Neutrophil (primary cell): Measurements from ENCODE around the gene HLA-DOB.
A peak's percentile ranks its signal among the peaks of the same experiment; 100 is the strongest.

ENCODE experiments used
- H3K27ac ChIP-seq: fragments of 200-600 bp; sonication (generic); 2 replicates; pipeline ENCODE4 v1.5.1; 2016; ENCODE audit warnings: mild to moderate bottlenecking, moderate library complexity
- H3K27me3 ChIP-seq: fragments of 200-600 bp; sonication (generic); 2 replicates; pipeline ENCODE4 v1.6.0; 2016; ENCODE audit warnings: mild to moderate bottlenecking
- H3K36me3 ChIP-seq: fragments of 200-600 bp; sonication (generic); 2 replicates; pipeline ENCODE4 v1.5.1; 2017
- H3K4me1 ChIP-seq, 2 experiments: fragments of 200-600 bp in 1 of 2; sonication (generic) in 1 of 2; 1 replicate in 1 of 2; 2 replicates in 1 of 2; pipeline versions ENCODE4 v1.5.1 to v1.6.1; 2013 to 2016; ENCODE audit warnings: low read depth in 1 of 2, low read length in 1 of 2, mild to moderate bottlenecking in 1 of 2, moderate library complexity in 1 of 2; ENCODE audit not compliant: control insufficient read depth in 1 of 2, insufficient read depth in 1 of 2
- H3K4me3 ChIP-seq, 2 experiments: fragments of 200-600 bp in 1 of 2; sonication (generic) in 1 of 2; 1 replicate in 1 of 2; 2 replicates in 1 of 2; pipeline ENCODE4 v1.5.1; 2013 to 2016; ENCODE audit warnings: low read depth in 1 of 2, low read length in 1 of 2, mild to moderate bottlenecking in 1 of 2, moderate library complexity in 1 of 2
- H3K9me3 ChIP-seq: fragments of 200-600 bp; sonication (generic); 2 replicates; pipeline ENCODE4 v1.5.1; 2016
- TF ChIP-seq, protein P1 (sequence below): fragments of 200-600 bp; sonication (generic); IDR thresholded peaks from 2 replicates; pipeline ENCODE4 v1.5.1; 2016; ENCODE audit warnings: antibody characterized with exemption

Gene HLA-DOB

GRCh38 chr6:32852844-32853540 is 36.2 kb upstream of the HLA-DOB start:
- H3K4me1 ChIP-seq = peaks cover 55 to 67% of the 10 kb centered on the region in 2 experiments
- H3K9me3 ChIP-seq = no peaks in the 10 kb centered on the region
- peak overlapping the region; percentile 85 to 91 for H3K4me3 ChIP-seq
- H3K27me3 ChIP-seq = no peaks in the 10 kb centered on the region
- H3K36me3 ChIP-seq = peaks cover 68% of the 10 kb centered on the region
- peak overlapping the region; percentile 96 for H3K27ac ChIP-seq
- TF ChIP-seq, protein P1, sequence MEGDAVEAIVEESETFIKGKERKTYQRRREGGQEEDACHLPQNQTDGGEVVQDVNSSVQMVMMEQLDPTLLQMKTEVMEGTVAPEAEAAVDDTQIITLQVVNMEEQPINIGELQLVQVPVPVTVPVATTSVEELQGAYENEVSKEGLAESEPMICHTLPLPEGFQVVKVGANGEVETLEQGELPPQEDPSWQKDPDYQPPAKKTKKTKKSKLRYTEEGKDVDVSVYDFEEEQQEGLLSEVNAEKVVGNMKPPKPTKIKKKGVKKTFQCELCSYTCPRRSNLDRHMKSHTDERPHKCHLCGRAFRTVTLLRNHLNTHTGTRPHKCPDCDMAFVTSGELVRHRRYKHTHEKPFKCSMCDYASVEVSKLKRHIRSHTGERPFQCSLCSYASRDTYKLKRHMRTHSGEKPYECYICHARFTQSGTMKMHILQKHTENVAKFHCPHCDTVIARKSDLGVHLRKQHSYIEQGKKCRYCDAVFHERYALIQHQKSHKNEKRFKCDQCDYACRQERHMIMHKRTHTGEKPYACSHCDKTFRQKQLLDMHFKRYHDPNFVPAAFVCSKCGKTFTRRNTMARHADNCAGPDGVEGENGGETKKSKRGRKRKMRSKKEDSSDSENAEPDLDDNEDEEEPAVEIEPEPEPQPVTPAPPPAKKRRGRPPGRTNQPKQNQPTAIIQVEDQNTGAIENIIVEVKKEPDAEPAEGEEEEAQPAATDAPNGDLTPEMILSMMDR = no peak

- Histone ChIP-seq H3K4me1 (peaks cover 63 to 70% of the 10 kb centered on the region in 2 experiments), H3K27me3 (no peaks in the 10 kb centered on the region), H3K36me3 (peaks cover 68% of the 10 kb centered on the region), H3K9me3 (no peaks in the 10 kb centered on the region), H3K4me3 (peak overlapping the region; percentile 85 to 91), H3K27ac (peak overlapping the region; percentile 96)
- TF ChIP-seq, protein P1 = no peak
Observed at GRCh38 chr6:32852018-32852843, 35.4 kb upstream of the HLA-DOB start.

GRCh38 chr6:32851025-32851424 is 34.2 kb upstream of the HLA-DOB start:
- Histone ChIP-seq H3K27me3 (no peaks in the 10 kb centered on the region), H3K9me3 (no peaks in the 10 kb centered on the region), H3K36me3 (peaks cover 68% of the 10 kb centered on the region), H3K4me3 (peak overlapping the region in 1 of 2 experiments; percentile 85), H3K27ac (peak overlapping the region; percentile 96), H3K4me1 (peaks cover 75 to 78% of the 10 kb centered on the region in 2 experiments)
- TF ChIP-seq, protein P1 = no peak

GRCh38 chr6:32849126-32849525 is 32.3 kb upstream of the HLA-DOB start:
- Histone ChIP-seq H3K4me3 (no peak overlapping the region), H3K27me3 (no peaks in the 10 kb centered on the region), H3K4me1 (peaks cover 67 to 74% of the 10 kb centered on the region in 2 experiments), H3K27ac (peak overlapping the region; percentile 97), H3K9me3 (no peaks in the 10 kb centered on the region), H3K36me3 (peaks cover 74% of the 10 kb centered on the region)
- TF ChIP-seq, protein P1 = no peak

DNA sequence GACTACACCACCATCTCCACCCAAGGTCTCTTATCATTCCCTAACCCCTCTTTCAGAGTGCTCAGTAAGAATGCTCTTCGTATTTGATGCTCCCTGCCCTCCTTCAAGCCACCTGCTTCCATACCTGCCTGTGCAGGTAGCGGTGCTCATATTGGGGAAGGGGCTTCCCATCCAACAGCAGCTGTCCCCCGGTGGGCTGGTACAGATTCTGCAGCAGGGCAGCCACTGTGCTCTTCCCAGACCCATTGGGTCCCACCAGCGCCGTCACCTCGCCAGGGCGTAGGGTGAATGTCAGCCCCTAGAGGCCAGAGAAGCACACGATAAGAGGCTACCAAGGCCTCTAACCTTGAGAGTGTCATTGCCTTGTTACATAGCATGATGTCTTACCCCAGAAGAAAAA is 31.0 kb upstream of the HLA-DOB start:
- Histone ChIP-seq H3K4me3 (peak overlapping the region in 1 of 2 experiments; percentile 93), H3K36me3 (peaks cover 75% of the 10 kb centered on the region), H3K27me3 (no peaks in the 10 kb centered on the region), H3K4me1 (peaks cover 74 to 80% of the 10 kb centered on the region in 2 experiments), H3K9me3 (no peaks in the 10 kb centered on the region), H3K27ac (peak overlapping the region; percentile 97)
- TF ChIP-seq, protein P1 = no peak
